Loucy (cell line): ENCODE measurements around the gene AMZ1.
"Not testable (repeated sequence)": the region's sequence is repeated elsewhere in the genome, so short reads cannot be mapped to it uniquely, and the experiment has no call there.

ENCODE experiments used
- H2AFZ ChIP-seq: fragments of 200-600 bp; sonication (generic); 2 replicates; pipeline ENCODE4 v1.6.0; 2016; ENCODE audit warnings: antibody characterized with exemption, mild to moderate bottlenecking, low read length, moderate library complexity
- H3F3A ChIP-seq: fragments of 200-600 bp; 2 replicates; pipeline ENCODE4 v1.6.0; 2016; ENCODE audit warnings: antibody characterized with exemption, low read depth, mild to moderate bottlenecking
- H3K27me3 ChIP-seq: fragments of 200-600 bp; sonication (generic); 2 replicates; pipeline ENCODE4 v1.6.1; 2014; ENCODE audit warnings: low read length, mild to moderate bottlenecking; ENCODE audit not compliant: insufficient read depth, poor library complexity, severe bottlenecking
- H3K36me3 ChIP-seq: fragments of 200-600 bp; sonication (generic); 2 replicates; pipeline ENCODE4 v1.6.1; 2016; ENCODE audit warnings: low read length; ENCODE audit not compliant: insufficient read depth
- H3K4me1 ChIP-seq: fragments of 200-600 bp; sonication (generic); 2 replicates; pipeline ENCODE4 v1.5.1; 2014; ENCODE audit warnings: low read length, mild to moderate bottlenecking; ENCODE audit not compliant: insufficient read depth, poor library complexity, severe bottlenecking
- H3K4me2 ChIP-seq: fragments of 200-600 bp; sonication (generic); 2 replicates; pipeline ENCODE4 v1.6.0; 2014; ENCODE audit warnings: antibody characterized with exemption, low read length, low read depth, mild to moderate bottlenecking; ENCODE audit not compliant: poor library complexity, severe bottlenecking
- H3K4me3 ChIP-seq: fragments of 200-600 bp; sonication (generic); 2 replicates; pipeline ENCODE4 v1.5.1; 2014; ENCODE audit warnings: low read length, mild to moderate bottlenecking, mixed read lengths; ENCODE audit not compliant: poor library complexity, severe bottlenecking
- H3K79me2 ChIP-seq: fragments of 200-600 bp; sonication (generic); 2 replicates; pipeline ENCODE4 v1.6.1; 2014; ENCODE audit warnings: low read length; ENCODE audit not compliant: insufficient read depth
- H3K9ac ChIP-seq: fragments of 200-600 bp; sonication (generic); 2 replicates; pipeline ENCODE4 v1.6.0; 2014; ENCODE audit warnings: mild to moderate bottlenecking, low read depth, low read length, moderate library complexity; ENCODE audit not compliant: poor library complexity, severe bottlenecking
- H3K9me2 ChIP-seq: fragments of 200-600 bp; sonication (generic); replicated peaks from 2 replicates; pipeline ENCODE4 v1.6.1; 2016; ENCODE audit warnings: low read depth, low read length, mixed read lengths
- H3K9me3 ChIP-seq: fragments of 200-600 bp; sonication (generic); 2 replicates; pipeline ENCODE4 v1.6.1; 2014; ENCODE audit warnings: mild to moderate bottlenecking, antibody characterized with exemption, low read length, low read depth; ENCODE audit not compliant: insufficient read depth
- H4K20me1 ChIP-seq: fragments of 200-600 bp; sonication (generic); 2 replicates; pipeline ENCODE4 v1.6.0; 2014; ENCODE audit warnings: antibody characterized with exemption, low read length, mild to moderate bottlenecking; ENCODE audit not compliant: insufficient read depth, poor library complexity, severe bottlenecking
- EZH2phosphoT487 ChIP-seq: fragments of 200-600 bp; IDR thresholded peaks from 2 replicates; pipeline ENCODE4 v1.6.1; 2018; ENCODE audit warnings: antibody characterized with exemption, mild to moderate bottlenecking, moderate library complexity, borderline replicate concordance
- TF ChIP-seq, protein P1 (sequence below): fragments of 200-600 bp; sonication (generic); conservative IDR thresholded peaks from 2 replicates; pipeline ENCODE4 v1.5.1; 2014; ENCODE audit warnings: mild to moderate bottlenecking, antibody characterized with exemption, low read length

Gene AMZ1

DNA sequence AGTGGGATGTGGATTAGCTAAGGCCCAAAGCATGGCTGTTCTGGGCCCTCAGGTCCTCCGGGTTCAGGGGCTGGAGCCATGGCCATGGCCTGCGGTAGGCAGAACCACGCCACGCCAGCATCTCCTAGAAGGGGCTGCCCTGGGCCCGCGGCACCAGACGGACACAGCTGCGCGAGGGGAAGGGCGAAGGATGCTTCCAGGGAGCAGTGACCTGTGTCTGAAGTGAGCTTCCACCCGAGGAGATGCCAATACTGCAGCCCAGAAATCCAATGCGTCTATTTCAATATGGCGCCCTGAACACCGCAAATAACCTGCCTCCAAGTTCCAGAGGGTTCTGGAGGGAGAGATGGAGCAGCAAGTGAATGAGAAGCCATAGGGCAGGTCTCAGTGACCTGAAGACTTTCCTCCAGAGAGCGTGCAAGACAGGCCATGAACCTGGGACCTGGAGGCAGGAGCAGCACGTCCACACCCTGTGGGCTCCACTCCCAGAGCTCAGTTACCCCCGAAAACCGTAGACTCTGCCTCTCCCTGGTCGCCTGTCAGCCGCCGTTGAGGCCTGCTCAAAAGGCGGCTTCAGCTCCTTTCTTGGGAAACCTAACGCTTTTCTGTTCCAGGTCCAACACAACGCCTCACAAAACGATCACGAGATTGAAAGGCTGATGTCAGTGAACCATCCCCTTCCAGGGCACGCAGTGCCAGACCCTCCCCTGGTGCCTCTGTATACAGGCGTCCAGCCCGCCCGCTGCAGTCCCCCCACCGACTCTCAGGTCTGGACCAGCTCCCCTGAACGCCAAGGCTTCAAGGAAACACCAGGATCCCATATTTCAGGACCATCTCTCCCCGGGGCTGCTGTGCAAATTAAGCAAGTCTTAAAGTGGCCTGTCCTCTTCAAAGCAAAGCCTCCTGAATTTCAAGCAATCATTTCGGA, 37.4 kb downstream of the AMZ1 start:
- no peak overlapping the region for H3K4me3 ChIP-seq
- H4K20me1 ChIP-seq: no peaks in the 10 kb centered on the region
- no peaks in the 10 kb centered on the region for H3F3A ChIP-seq
- H3K9me2 ChIP-seq: no peaks in the 10 kb centered on the region
- no peaks in the 10 kb centered on the region for H3K9me3 ChIP-seq
- no peak overlapping the region for H3K9ac ChIP-seq
- H3K4me2 ChIP-seq: no peak overlapping the region
- H3K36me3 ChIP-seq: peaks cover 44% of the 10 kb centered on the region; the same call in 1 of the 2 replicates
- TF ChIP-seq, protein P1, sequence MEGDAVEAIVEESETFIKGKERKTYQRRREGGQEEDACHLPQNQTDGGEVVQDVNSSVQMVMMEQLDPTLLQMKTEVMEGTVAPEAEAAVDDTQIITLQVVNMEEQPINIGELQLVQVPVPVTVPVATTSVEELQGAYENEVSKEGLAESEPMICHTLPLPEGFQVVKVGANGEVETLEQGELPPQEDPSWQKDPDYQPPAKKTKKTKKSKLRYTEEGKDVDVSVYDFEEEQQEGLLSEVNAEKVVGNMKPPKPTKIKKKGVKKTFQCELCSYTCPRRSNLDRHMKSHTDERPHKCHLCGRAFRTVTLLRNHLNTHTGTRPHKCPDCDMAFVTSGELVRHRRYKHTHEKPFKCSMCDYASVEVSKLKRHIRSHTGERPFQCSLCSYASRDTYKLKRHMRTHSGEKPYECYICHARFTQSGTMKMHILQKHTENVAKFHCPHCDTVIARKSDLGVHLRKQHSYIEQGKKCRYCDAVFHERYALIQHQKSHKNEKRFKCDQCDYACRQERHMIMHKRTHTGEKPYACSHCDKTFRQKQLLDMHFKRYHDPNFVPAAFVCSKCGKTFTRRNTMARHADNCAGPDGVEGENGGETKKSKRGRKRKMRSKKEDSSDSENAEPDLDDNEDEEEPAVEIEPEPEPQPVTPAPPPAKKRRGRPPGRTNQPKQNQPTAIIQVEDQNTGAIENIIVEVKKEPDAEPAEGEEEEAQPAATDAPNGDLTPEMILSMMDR: no peak
- no peak for TF ChIP-seq EZH2phosphoT487
- H3K4me1 ChIP-seq: peaks cover 21% of the 10 kb centered on the region
- H3K27me3 ChIP-seq: no peaks in the 10 kb centered on the region
- no peak overlapping the region for H2AFZ ChIP-seq
- H3K79me2 ChIP-seq: peaks cover 4% of the 10 kb centered on the region; the same call in 1 of the 2 replicates

DNA sequence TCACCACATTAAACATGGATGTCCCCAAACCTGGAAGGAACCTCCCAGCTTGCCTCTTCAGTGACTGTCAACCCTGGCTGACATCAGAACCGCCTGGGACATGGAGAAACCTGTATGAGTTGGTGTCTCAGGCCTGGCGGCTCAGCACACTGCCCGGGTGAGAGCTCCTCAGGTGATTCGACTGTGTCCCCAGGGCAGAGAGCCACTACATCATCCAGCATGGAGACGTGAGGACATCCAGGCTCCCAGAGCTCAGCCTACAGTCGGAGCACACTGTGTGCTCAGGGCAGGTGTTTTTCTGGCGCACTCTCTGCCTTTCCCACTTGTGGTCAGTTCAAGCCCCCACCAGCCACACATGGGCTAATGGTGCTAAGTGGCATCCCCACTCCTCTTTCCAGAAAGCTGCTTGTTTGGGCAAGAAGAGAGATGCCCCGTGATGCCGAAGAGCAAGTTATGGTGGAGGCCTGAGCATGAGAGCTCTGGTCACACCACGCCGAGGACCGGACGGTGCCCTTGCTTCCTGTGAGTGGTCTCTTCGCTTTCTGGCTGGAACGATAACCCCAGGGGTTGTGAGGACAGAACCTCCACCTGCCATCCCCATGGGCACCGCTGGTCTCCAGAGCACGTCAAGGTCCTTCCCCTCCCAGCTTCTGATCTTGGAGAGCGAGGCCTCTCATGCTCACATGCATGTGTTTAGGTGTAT, 38.5 kb downstream of the AMZ1 start:
- no peak for TF ChIP-seq EZH2phosphoT487
- TF ChIP-seq, protein P1: no peak
- no peak overlapping the region for H3K4me2 ChIP-seq
- no peak overlapping the region for H2AFZ ChIP-seq
- no peak overlapping the region for H3K9ac ChIP-seq
- no peak overlapping the region for H3K4me3 ChIP-seq
- H3K9me2 ChIP-seq: no peaks in the 10 kb centered on the region
- H3K27me3 ChIP-seq: no peaks in the 10 kb centered on the region
- no peaks in the 10 kb centered on the region for H4K20me1 ChIP-seq
- no peaks in the 10 kb centered on the region for H3K9me3 ChIP-seq
- peaks cover 14% of the 10 kb centered on the region; the same call in 1 of the 2 replicates for H3K79me2 ChIP-seq
- peaks cover 55% of the 10 kb centered on the region; the same call in 1 of the 2 replicates for H3K36me3 ChIP-seq
- H3F3A ChIP-seq: no peaks in the 10 kb centered on the region
- H3K4me1 ChIP-seq: peaks cover 15% of the 10 kb centered on the region

DNA sequence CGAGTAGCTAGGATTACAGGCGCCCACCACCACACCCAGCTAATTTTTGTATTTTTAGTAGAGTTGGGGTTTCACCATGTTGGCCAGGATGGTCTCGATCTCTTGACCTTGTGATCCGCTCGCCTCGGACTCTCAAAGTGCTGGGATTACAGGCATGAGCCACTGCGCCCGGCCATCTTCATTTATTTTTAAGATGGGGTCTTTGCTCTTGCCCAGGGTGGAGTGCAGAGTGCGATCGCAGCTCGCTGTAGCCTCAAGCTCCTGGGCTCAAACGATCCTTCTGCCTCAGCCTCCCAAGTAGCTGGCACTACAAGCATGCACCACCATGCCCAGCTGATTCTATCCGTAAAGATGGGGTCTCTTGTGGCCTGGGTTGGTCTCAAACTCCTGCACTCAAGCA, 39.2 kb downstream of the AMZ1 start:
- not testable (repeated sequence) for H3K9me2 ChIP-seq, H3K4me2 ChIP-seq, H4K20me1 ChIP-seq, H3K9ac ChIP-seq, H3K27me3 ChIP-seq, H3F3A ChIP-seq, H2AFZ ChIP-seq, H3K9me3 ChIP-seq, H3K4me3 ChIP-seq
- peaks cover 17% of the 10 kb centered on the region for H3K79me2 ChIP-seq
- H3K36me3 ChIP-seq: peaks cover 62% of the 10 kb centered on the region; the same call in 1 of the 2 replicates
- peaks cover 16% of the 10 kb centered on the region for H3K4me1 ChIP-seq
